ENCODE results near the gene PCSK5. TPM values are rescaled to one million over a fixed set of nuclear protein-coding genes. Genes with fewer than 3 reads are reported as not detected.

PCSK5 gene
- total and polyA plus RNA-seq, 2 experiments from 2014 or later: 59.1 to 71.7 TPM

DNA sequence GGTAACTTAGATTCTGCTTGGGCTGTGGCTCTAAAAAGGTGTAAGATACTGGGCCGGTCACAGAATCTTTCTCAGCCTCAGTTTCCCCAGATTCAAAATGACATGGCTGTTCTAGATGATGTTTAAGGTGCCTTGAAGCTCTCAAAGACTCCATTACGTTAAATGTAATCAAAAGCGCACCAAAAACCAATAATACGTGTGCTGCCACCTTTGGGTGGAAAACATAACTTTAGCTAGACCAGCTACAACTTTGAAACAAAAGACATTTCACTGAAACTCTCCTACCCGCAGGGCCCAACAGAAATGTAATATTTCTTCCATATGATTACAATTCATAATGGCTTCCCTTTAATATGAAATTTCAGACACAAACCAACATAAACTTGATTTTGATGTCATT is 35.0 kb upstream of the PCSK5 start:
- peak; percentile 63 for TF ChIP-seq CTCF (IDR thresholded peaks at IDR 0.05; ENCODE audit: poor library complexity)
- TF ChIP-seq EZH2phosphoT487 (IDR thresholded peaks at IDR 0.05; ENCODE audit: low read depth, severe bottlenecking, unreplicated experiment): no peak
- TF ChIP-seq EZH2 (IDR thresholded peaks at IDR 0.05; ENCODE audit: borderline replicate concordance): no peak
- peak; percentile 43 for DNase-seq (ENCODE audit: low spot score)
- 41% methylated on average over 5 of the region's 5 CpGs for WGBS (ENCODE audit: low lambda C conversion rate, missing lambda C conversion rate)

DNA sequence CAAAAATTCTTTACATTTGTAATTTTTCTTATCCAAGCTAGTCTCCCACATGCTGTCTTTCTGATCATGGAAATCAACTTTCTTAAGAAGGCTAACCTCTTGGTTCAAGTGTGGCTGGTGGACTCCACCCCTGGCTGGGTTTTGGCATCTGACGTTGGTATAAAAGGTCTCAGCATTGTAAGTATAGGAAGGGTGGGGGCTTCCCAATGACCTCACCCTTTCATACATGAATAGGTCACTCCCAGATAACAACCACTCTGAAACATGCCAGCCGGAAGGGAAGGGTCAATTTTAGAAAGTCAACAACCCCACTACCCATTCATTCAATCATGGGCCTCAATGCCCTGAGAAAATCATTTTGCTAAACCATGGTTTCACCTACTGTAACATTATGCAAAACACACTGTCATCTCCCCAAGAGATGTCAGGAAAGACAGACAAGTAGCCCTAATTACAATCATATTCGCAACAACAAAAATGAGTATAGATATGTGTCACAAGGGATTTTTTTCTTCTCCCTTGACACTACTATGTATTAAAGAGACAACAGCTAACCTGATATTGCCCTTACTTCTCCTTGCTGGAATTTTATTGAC is 31.9 kb upstream of the PCSK5 start:
- no peak overlapping the region for H3K4me3 ChIP-seq
- no peak overlapping the region for H3K27ac ChIP-seq
- H4K20me1 ChIP-seq (ENCODE audit: insufficient read depth, poor library complexity, severe bottlenecking): no peaks in the 10 kb centered on the region
- no peaks in the 10 kb centered on the region for H3K36me3 ChIP-seq (replicated peaks; ENCODE audit: insufficient read depth, low read depth)
- TF ChIP-seq EZH2phosphoT487 (IDR thresholded peaks at IDR 0.05; ENCODE audit: low read depth, severe bottlenecking, unreplicated experiment): no peak
- TF ChIP-seq EZH2 (IDR thresholded peaks at IDR 0.05; ENCODE audit: borderline replicate concordance): no peak
- TF ChIP-seq CTCF (IDR thresholded peaks at IDR 0.05; ENCODE audit: poor library complexity): no peak
- WGBS (ENCODE audit: low lambda C conversion rate, missing lambda C conversion rate): 89% methylated on average over 3 of the region's 3 CpGs
- H3K4me1 ChIP-seq (ENCODE audit: insufficient read depth): no peaks in the 10 kb centered on the region
- no peak overlapping the region for H2AFZ ChIP-seq
- no peaks in the 10 kb centered on the region for H3K9me3 ChIP-seq (ENCODE audit: low read depth)
- no peak for DNase-seq (ENCODE audit: low spot score)
- no peaks in the 10 kb centered on the region for H3K27me3 ChIP-seq
- H3K79me2 ChIP-seq: no peaks in the 10 kb centered on the region
- no peaks in the 10 kb centered on the region for H3K9me2 ChIP-seq (replicated peaks; ENCODE audit: insufficient read depth)
- no peak overlapping the region for H3K4me2 ChIP-seq

More for the DNA sequence above, 35.0 kb upstream of the PCSK5 start:
- Histone ChIP-seq H4K20me1 (ENCODE audit: insufficient read depth, poor library complexity, severe bottlenecking) (no peaks in the 10 kb centered on the region), H3K9me3 (ENCODE audit: low read depth) (no peaks in the 10 kb centered on the region), H3K4me2 (no peak overlapping the region), H3K27me3 (no peaks in the 10 kb centered on the region), H3K36me3 (replicated peaks; ENCODE audit: insufficient read depth, low read depth) (no peaks in the 10 kb centered on the region), H2AFZ (no peak overlapping the region), H3K27ac (no peak overlapping the region), H3K9me2 (replicated peaks; ENCODE audit: insufficient read depth) (no peaks in the 10 kb centered on the region), H3K4me3 (no peak overlapping the region), H3K79me2 (no peaks in the 10 kb centered on the region), H3K4me1 (ENCODE audit: insufficient read depth) (peaks cover 3% of the 10 kb centered on the region)

DNA sequence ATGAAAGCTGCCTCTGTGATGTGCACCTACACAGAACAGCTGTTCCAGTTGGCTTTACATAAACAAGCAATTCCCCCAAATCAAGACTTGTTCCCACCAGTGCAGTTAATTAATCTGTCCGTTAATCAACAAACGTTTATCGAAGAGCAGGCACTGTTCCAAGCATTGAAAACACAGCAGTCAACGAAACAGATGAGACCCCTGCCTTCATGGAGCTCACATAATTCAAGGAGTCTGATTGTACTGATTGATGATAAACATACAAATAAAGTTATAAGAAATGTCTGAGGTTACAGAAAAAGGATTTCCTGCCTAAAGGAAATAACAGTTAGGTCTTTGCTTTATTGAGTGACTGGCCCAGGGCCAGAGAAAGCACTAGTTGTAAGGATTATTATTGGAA is 26.2 kb upstream of the PCSK5 start:
- no peak for DNase-seq (ENCODE audit: low spot score)
- no peaks in the 10 kb centered on the region for H3K36me3 ChIP-seq (replicated peaks; ENCODE audit: insufficient read depth, low read depth)
- H3K79me2 ChIP-seq: no peaks in the 10 kb centered on the region
- H3K9me2 ChIP-seq (replicated peaks; ENCODE audit: insufficient read depth): no peaks in the 10 kb centered on the region
- no peak overlapping the region for H2AFZ ChIP-seq
- TF ChIP-seq EZH2 (IDR thresholded peaks at IDR 0.05; ENCODE audit: borderline replicate concordance) (no peak), CTCF (IDR thresholded peaks at IDR 0.05; ENCODE audit: poor library complexity) (no peak), EZH2phosphoT487 (IDR thresholded peaks at IDR 0.05; ENCODE audit: low read depth, severe bottlenecking, unreplicated experiment) (no peak)
- no peaks in the 10 kb centered on the region for H3K4me1 ChIP-seq (ENCODE audit: insufficient read depth)
- H3K27me3 ChIP-seq: no peaks in the 10 kb centered on the region
- H4K20me1 ChIP-seq (ENCODE audit: insufficient read depth, poor library complexity, severe bottlenecking): no peaks in the 10 kb centered on the region
- H3K4me2 ChIP-seq: no peak overlapping the region
- no peaks in the 10 kb centered on the region for H3K9me3 ChIP-seq (ENCODE audit: low read depth)
- H3K4me3 ChIP-seq: no peak overlapping the region
- WGBS (ENCODE audit: low lambda C conversion rate, missing lambda C conversion rate): 55% methylated on average over 4 of the region's 4 CpGs
- H3K27ac ChIP-seq: no peak overlapping the region
